HCT116 (cell line): Measurements from ENCODE around the gene NACAD. TPM values are rescaled to one million over a fixed set of nuclear protein-coding genes. Genes with fewer than 3 reads are reported as not detected.

Experiments
- ATAC-seq: fragments of 200-7000 bp; cut with Tn5 transposase; 2 replicates; pipeline ENCODE4 v1.9.1; 2020; ENCODE audit warnings: mild to moderate bottlenecking, moderate library complexity
- BruUV-seq: library from RNA; stranded (reverse); fragments of 400-500 nt; replicated peaks from 2 replicates; lab custom pipeline; 2021; lab: Mats Ljungman, UMichigan
- CTCF ChIA-PET: fragments of 300-600 bp; sonication (Branson Sonifier 250); formaldehyde crosslinking; loops from one replicate; lab custom pipeline; 2021; ENCODE audit warnings: antibody characterized with exemption; lab: Charles Lee
- POLR2A ChIA-PET: fragments of 300-600, 350-600 bp; sonication (Branson Sonifier 250); formaldehyde crosslinking; loops from one replicate; lab custom pipeline; 2021; ENCODE audit warnings: antibody characterized with exemption; lab: Charles Lee
- RAD21 ChIA-PET, 2 experiments: fragments of 300-600 bp; sonication (Branson Sonifier 250); formaldehyde crosslinking; loops; one replicate each; lab custom pipeline; 2023; ENCODE audit warnings: low total read pairs in 2 of 2; ENCODE audit not compliant: uncharacterized antibody in 2 of 2, unreplicated experiment in 2 of 2, low non-redundant PET in 1 of 2; lab: Charles Lee
- DNase-seq: peaks from one replicate; pipeline ENCODE4 v3.0.0-alpha.2; 2010; ENCODE audit warnings: low read depth, low spot score
- H2AFZ ChIP-seq: fragments of 200-600 bp; shearing (Covaris generic), sonication (generic); 2 replicates; pipeline ENCODE4 v1.6.1; 2017; ENCODE audit warnings: low read depth, mixed run types, mixed read lengths, antibody characterized with exemption, low read length; ENCODE audit not compliant: poor library complexity, severe bottlenecking
- H3K27ac ChIP-seq: 2 replicates; pipeline ENCODE4 v1.5.1; 2012; ENCODE audit warnings: low read depth, low read length
- H3K27me3 ChIP-seq: fragments of 200-600 bp; sonication (generic); 2 replicates; pipeline ENCODE4 v1.6.1; 2016; ENCODE audit warnings: mixed run types, low read length, mixed read lengths; ENCODE audit not compliant: insufficient read depth
- H3K36me3 ChIP-seq, 2 experiments: fragments of 200-500 bp in 1 of 2; fragments of 200-600 bp in 1 of 2; sonication (Bioruptor generic) in 1 of 2; sonication (generic) in 1 of 2; 2 replicates each; pipeline versions ENCODE4 v1.5.1 to v1.6.1; 2014 to 2016; ENCODE audit warnings: low read length in 2 of 2, inconsistent platforms in 1 of 2, mixed read lengths in 1 of 2, mixed run types in 1 of 2; ENCODE audit not compliant: insufficient read depth in 2 of 2, control insufficient read depth in 1 of 2
- H3K4me1 ChIP-seq, 2 experiments: fragments of 200-600 bp in 1 of 2; sonication (generic) in 1 of 2; 2 replicates each; pipeline versions ENCODE4 v1.5.1 to v1.6.1; 2012 to 2017; ENCODE audit warnings: low read length in 2 of 2, inconsistent platforms in 1 of 2, mild to moderate bottlenecking in 1 of 2, mixed read lengths in 1 of 2, mixed run types in 1 of 2, moderate library complexity in 1 of 2; ENCODE audit not compliant: insufficient read depth in 2 of 2, control insufficient read depth in 1 of 2
- H3K4me2 ChIP-seq: fragments of 200-600 bp; sonication (generic); 2 replicates; pipeline ENCODE4 v1.6.1; 2017; ENCODE audit warnings: mixed run types, low read length, mixed read lengths
- H3K4me3 ChIP-seq, 2 experiments: fragments of 200-600 bp in 1 of 2; sonication (generic) in 1 of 2; replicated peaks in 1 of 2; 2 replicates each; pipeline ENCODE4 v1.5.1; 2011 to 2016; ENCODE audit warnings: low read length in 2 of 2, control low read depth in 1 of 2, low read depth in 1 of 2, mild to moderate bottlenecking in 1 of 2, mixed read lengths in 1 of 2, mixed run types in 1 of 2
- H3K79me2 ChIP-seq: fragments of 200-600 bp; sonication (generic); 2 replicates; pipeline ENCODE4 v1.6.1; 2017; ENCODE audit warnings: mild to moderate bottlenecking, mixed run types, low read length, moderate library complexity, mixed read lengths; ENCODE audit not compliant: insufficient read depth
- H3K9ac ChIP-seq: fragments of 200-600 bp; sonication (generic); 2 replicates; pipeline ENCODE4 v1.6.1; 2016; ENCODE audit warnings: low read length, mixed read lengths
- H3K9me2 ChIP-seq: fragments of 200-600 bp; sonication (generic), shearing (Covaris generic); 2 replicates; pipeline ENCODE4 v1.6.1; 2017; ENCODE audit warnings: mixed run types, mild to moderate bottlenecking, moderate library complexity; ENCODE audit not compliant: insufficient read depth
- H3K9me3 ChIP-seq, 2 experiments: fragments of 200-500 bp in 1 of 2; fragments of 200-600 bp in 1 of 2; sonication (Bioruptor generic) in 1 of 2; sonication (generic) in 1 of 2; 2 replicates each; pipeline ENCODE4 v1.6.1; 2014 to 2017; ENCODE audit warnings: low read length in 2 of 2, mixed read lengths in 2 of 2, inconsistent platforms in 1 of 2, low read depth in 1 of 2, mild to moderate bottlenecking in 1 of 2, mixed run types in 1 of 2, moderate library complexity in 1 of 2; ENCODE audit not compliant: control insufficient read depth in 1 of 2, insufficient read depth in 1 of 2
- H4K20me1 ChIP-seq: fragments of 200-600 bp; sonication (generic), shearing (Covaris generic); 2 replicates; pipeline ENCODE4 v1.6.1; 2017; ENCODE audit warnings: mixed run types, mild to moderate bottlenecking, moderate library complexity; ENCODE audit not compliant: insufficient read depth
- EGR1 ChIP-seq: IDR thresholded peaks from 2 replicates; pipeline ENCODE4 v1.6.1; 2012; ENCODE audit warnings: low read depth
- ELF1 ChIP-seq: IDR thresholded peaks from 2 replicates; pipeline ENCODE4 v1.6.1; 2012; ENCODE audit warnings: low read depth, borderline replicate concordance
- REST ChIP-seq: IDR thresholded peaks from 2 replicates; pipeline ENCODE4 v1.6.1; 2012; ENCODE audit warnings: low read depth
- SRF ChIP-seq: IDR thresholded peaks from 2 replicates; pipeline ENCODE4 v1.6.1; 2012; ENCODE audit warnings: low read depth
- TCF7L2 ChIP-seq: IDR thresholded peaks from 2 replicates; pipeline ENCODE4 v1.7.0; 2011; ENCODE audit warnings: borderline replicate concordance, inconsistent platforms; ENCODE audit not compliant: insufficient read depth, insufficient read length; ENCODE audit errors: extremely low read depth
- YY1 ChIP-seq: IDR thresholded peaks from 2 replicates; pipeline ENCODE4 v1.6.1; 2011; ENCODE audit warnings: low read length, low read depth, moderate library complexity, mild to moderate bottlenecking; ENCODE audit not compliant: insufficient replicate concordance; ENCODE audit errors: extremely low read depth
- intact Hi-C: fragments of 100-400 bp; cut with micrococcal nuclease; formaldehyde crosslinking; loops from 2 replicates; pipeline ENCODE4 v1.10.0; 2022
- total RNA-seq: library from RNA; stranded (reverse); gene quantifications from one replicate; pipeline ENCODE4 v1.2.1, GENCODE V29; 2021; ENCODE audit not compliant: unreplicated experiment
- TF ChIP-seq, protein P1 (sequence below): IDR thresholded peaks from 2 replicates; pipeline ENCODE4 v1.6.1; 2012

The NACAD gene
- total RNA-seq, 1 experiment from 2014 or later, result 0.05 TPM

- H3K9ac ChIP-seq, result no peak overlapping the region
- ATAC-seq, result no peak
- peaks cover 52 to 60% of the 10 kb centered on the region in 2 experiments for H3K36me3 ChIP-seq
- no peaks in the 10 kb centered on the region for H3K27me3 ChIP-seq
- no peak overlapping the region for H3K27ac ChIP-seq
- no peaks in the 10 kb centered on the region for H3K9me2 ChIP-seq
- no peaks in the 10 kb centered on the region for H4K20me1 ChIP-seq
- no TSS peak for BruUV-seq
- TF ChIP-seq YY1 (no peak), SRF (no peak), REST (no peak), EGR1 (no peak), TCF7L2 (no peak), ELF1 (no peak)
- TF ChIP-seq, protein P1, sequence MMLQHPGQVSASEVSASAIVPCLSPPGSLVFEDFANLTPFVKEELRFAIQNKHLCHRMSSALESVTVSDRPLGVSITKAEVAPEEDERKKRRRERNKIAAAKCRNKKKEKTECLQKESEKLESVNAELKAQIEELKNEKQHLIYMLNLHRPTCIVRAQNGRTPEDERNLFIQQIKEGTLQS, result no peak
- TF ChIP-seq, all 23 proteins: peak for 0
- Histone ChIP-seq H3K4me3 (no peak overlapping the region), H3K9me3 (no peaks in the 10 kb centered on the region), H3K4me2 (no peak overlapping the region), H3K79me2 (peaks cover 33% of the 10 kb centered on the region), H3K4me1 (no peaks in the 10 kb centered on the region), H2AFZ (no peak overlapping the region)
- RAD21 ChIA-PET, result no interaction called here
- intact Hi-C loops, result no loop called here
- no peak for DNase-seq
- CTCF ChIA-PET, result no interaction called here
- POLR2A ChIA-PET, result no interaction called here
Measured at GRCh38 chr7:45100761-45101480, 12.2 kb upstream of the NACAD start.
